ENCODE data around the gene ANKMY1.

The ANKMY1 gene

GRCh38 chr2:240558236-240558761 is 511 bp upstream of the ANKMY1 start:
- Histone ChIP-seq H3K79me2 (ENCODE audit: insufficient read depth, low read length) (peaks cover 72% of the 10 kb centered on the region), H3K27me3 (ENCODE audit: low read length) (no peaks in the 10 kb centered on the region), H2AFZ (ENCODE audit: low read depth, low read length, severe bottlenecking) (no peak overlapping the region), H3K27ac (ENCODE audit: low read depth, low read length) (no peak overlapping the region), H3F3A (ENCODE audit: insufficient read depth) (peaks cover 6% of the 10 kb centered on the region; the same call in 1 of the 2 replicates), H3K9ac (ENCODE audit: low read length) (no peak overlapping the region), H3K4me2 (ENCODE audit: low read depth, low read length, poor library complexity, severe bottlenecking) (no peak overlapping the region), H3K36me3 (ENCODE audit: low read length) (peaks cover 3% of the 10 kb centered on the region; the same call in 1 of the 2 replicates), H3K9me2 (replicated peaks; ENCODE audit: insufficient read depth, low read length) (no peaks in the 10 kb centered on the region), H3K9me3 (ENCODE audit: insufficient read depth, low read length) (no peaks in the 10 kb centered on the region), H3K4me3 (ENCODE audit: insufficient read depth, low read length, poor library complexity, severe bottlenecking) (no peak overlapping the region), H4K20me1 (ENCODE audit: low read depth, low read length) (no peaks in the 10 kb centered on the region)
- TF ChIP-seq EZH2phosphoT487 (conservative IDR thresholded peaks at IDR 0.05; ENCODE audit: low read length) (no peak), CTCF (IDR thresholded peaks at IDR 0.05; ENCODE audit: insufficient read depth, low read length, poor library complexity, severe bottlenecking) (no peak)

- Histone ChIP-seq H3K4me2 (ENCODE audit: low read depth, low read length, poor library complexity, severe bottlenecking) (no peak overlapping the region), H3K4me3 (ENCODE audit: insufficient read depth, low read length, poor library complexity, severe bottlenecking) (no peak overlapping the region), H3K36me3 (ENCODE audit: low read length) (peaks cover 11% of the 10 kb centered on the region), H3K9me2 (replicated peaks; ENCODE audit: insufficient read depth, low read length) (no peaks in the 10 kb centered on the region), H4K20me1 (ENCODE audit: low read depth, low read length) (no peaks in the 10 kb centered on the region), H3K9me3 (ENCODE audit: insufficient read depth, low read length) (peaks cover 6% of the 10 kb centered on the region; the same call in 1 of the 2 replicates), H3F3A (ENCODE audit: insufficient read depth) (peaks cover 6% of the 10 kb centered on the region; the same call in 1 of the 2 replicates), H3K27ac (ENCODE audit: low read depth, low read length) (no peak overlapping the region), H3K9ac (ENCODE audit: low read length) (no peak overlapping the region), H3K27me3 (ENCODE audit: low read length) (no peaks in the 10 kb centered on the region), H3K79me2 (ENCODE audit: insufficient read depth, low read length) (peaks cover 72% of the 10 kb centered on the region), H2AFZ (ENCODE audit: low read depth, low read length, severe bottlenecking) (no peak overlapping the region)
- TF ChIP-seq CTCF (IDR thresholded peaks at IDR 0.05; ENCODE audit: insufficient read depth, low read length, poor library complexity, severe bottlenecking) = peak; percentile 1
- TF ChIP-seq EZH2phosphoT487 (conservative IDR thresholded peaks at IDR 0.05; ENCODE audit: low read length) = no peak
These were observed 562 bp downstream of the ANKMY1 start for GRCh38 chr2:240557101-240557751.

GRCh38 chr2:240556553-240557100 is 1.2 kb downstream of the ANKMY1 start:
- no peak overlapping the region for H3K4me2 ChIP-seq (ENCODE audit: low read depth, low read length, poor library complexity, severe bottlenecking)
- no peaks in the 10 kb centered on the region for H3K9me2 ChIP-seq (replicated peaks; ENCODE audit: insufficient read depth, low read length)
- H3K36me3 ChIP-seq (ENCODE audit: low read length) = peaks cover 17% of the 10 kb centered on the region
- no peaks in the 10 kb centered on the region for H3K27me3 ChIP-seq (ENCODE audit: low read length)
- peaks cover 72% of the 10 kb centered on the region for H3K79me2 ChIP-seq (ENCODE audit: insufficient read depth, low read length)
- H3K9ac ChIP-seq (ENCODE audit: low read length) = no peak overlapping the region
- TF ChIP-seq EZH2phosphoT487 (conservative IDR thresholded peaks at IDR 0.05; ENCODE audit: low read length) (no peak), CTCF (IDR thresholded peaks at IDR 0.05; ENCODE audit: insufficient read depth, low read length, poor library complexity, severe bottlenecking) (peak; percentile 52)
- no peaks in the 10 kb centered on the region for H4K20me1 ChIP-seq (ENCODE audit: low read depth, low read length)
- peaks cover 12% of the 10 kb centered on the region; the same call in 1 of the 2 replicates for H3K9me3 ChIP-seq (ENCODE audit: insufficient read depth, low read length)
- H2AFZ ChIP-seq (ENCODE audit: low read depth, low read length, severe bottlenecking) = no peak overlapping the region
- H3K4me3 ChIP-seq (ENCODE audit: insufficient read depth, low read length, poor library complexity, severe bottlenecking) = no peak overlapping the region
- H3F3A ChIP-seq (ENCODE audit: insufficient read depth) = peaks cover 6% of the 10 kb centered on the region; the same call in 1 of the 2 replicates
- no peak overlapping the region for H3K27ac ChIP-seq (ENCODE audit: low read depth, low read length)

All from SU-DHL-6 (cell line).